Activated T-helper 9 cell treated with anti-CD3 and anti-CD28 coated beads, Interleukin-2, amount 50 U/mL, for 16 hours (primary cell): ENCODE data around the gene PRR36.

Experiments used
- DNase-seq: peaks from one replicate; pipeline ENCODE4 v3.0.0-alpha.2; 2020; ENCODE audit warnings: low read depth

Gene PRR36

GRCh38 chr19:7871437-7872305, 2.5 kb downstream of the PRR36 start:
- DNase-seq: peak; percentile 65

- no peak for DNase-seq
These were observed 3.4 kb downstream of the PRR36 start for GRCh38 chr19:7870571-7871436.

GRCh38 chr19:7869910-7870511, 4.2 kb downstream of the PRR36 start:
- no peak for DNase-seq

- DNase-seq: peak; percentile 67
These were observed 4.7 kb downstream of the PRR36 start for GRCh38 chr19:7869453-7869909.

GRCh38 chr19:7868671-7869452, 5.3 kb downstream of the PRR36 start:
- peak; percentile 73 for DNase-seq

- no peak for DNase-seq
These were observed 5.9 kb downstream of the PRR36 start for GRCh38 chr19:7868326-7868670.

GRCh38 chr19:7867092-7867844, 6.9 kb downstream of the PRR36 start:
- DNase-seq: no peak

- DNase-seq: no peak
These were observed 7.6 kb downstream of the PRR36 start for GRCh38 chr19:7866399-7867091.

- DNase-seq: no peak
These were observed 8.8 kb downstream of the PRR36 start for GRCh38 chr19:7865262-7865911.

GRCh38 chr19:7864690-7865074, 9.5 kb downstream of the PRR36 start:
- DNase-seq: no peak

- DNase-seq: no peak
These were observed 10.1 kb downstream of the PRR36 start for GRCh38 chr19:7863971-7864689.

- DNase-seq: no peak
These were observed 10.8 kb downstream of the PRR36 start for GRCh38 chr19:7863157-7863970.

- DNase-seq: peak; percentile 66
These were observed 11.7 kb downstream of the PRR36 start for GRCh38 chr19:7862413-7862951.

GRCh38 chr19:7861619-7862412, 12.4 kb downstream of the PRR36 start:
- DNase-seq: no peak

GRCh38 chr19:7860714-7861618, 13.2 kb downstream of the PRR36 start:
- DNase-seq: no peak
